DOHH2 (cell line): Measurements from ENCODE around the gene CLCN3.

Source experiments
- H3F3A ChIP-seq: fragments of 200-600 bp; sonication (generic), shearing (Covaris generic); 2 replicates; pipeline ENCODE4 v1.6.0; 2016; ENCODE audit warnings: antibody characterized with exemption, mild to moderate bottlenecking; ENCODE audit not compliant: control insufficient read depth, insufficient read depth
- H3K27ac ChIP-seq: fragments of 200-600 bp; sonication (generic); 2 replicates; pipeline ENCODE4 v1.5.1; 2014; ENCODE audit warnings: low read depth, mild to moderate bottlenecking, low read length, moderate library complexity
- H3K27me3 ChIP-seq: fragments of 200-600 bp; sonication (generic); 2 replicates; pipeline ENCODE4 v1.6.1; 2014; ENCODE audit warnings: mild to moderate bottlenecking, low read length, mixed read lengths; ENCODE audit not compliant: control insufficient read depth
- H3K36me3 ChIP-seq: fragments of 200-600 bp; sonication (generic); 2 replicates; pipeline ENCODE4 v1.6.1; 2014; ENCODE audit warnings: mild to moderate bottlenecking, low read length, moderate library complexity, mixed read lengths; ENCODE audit not compliant: control insufficient read depth
- H3K4me1 ChIP-seq: fragments of 200-600 bp; sonication (generic); 2 replicates; pipeline ENCODE4 v1.6.1; 2014; ENCODE audit warnings: mild to moderate bottlenecking, low read length, mixed read lengths; ENCODE audit not compliant: control insufficient read depth
- H3K4me2 ChIP-seq: fragments of 200-600 bp; sonication (generic); 2 replicates; pipeline ENCODE4 v1.6.0; 2014; ENCODE audit warnings: mild to moderate bottlenecking, low read length, moderate library complexity
- H3K4me3 ChIP-seq: fragments of 200-600 bp; sonication (generic); 2 replicates; pipeline ENCODE4 v1.5.1; 2014; ENCODE audit warnings: mild to moderate bottlenecking, low read length, mixed read lengths
- H3K79me2 ChIP-seq: fragments of 200-600 bp; sonication (generic); 2 replicates; pipeline ENCODE4 v1.6.1; 2014; ENCODE audit warnings: mild to moderate bottlenecking, low read length, mixed read lengths; ENCODE audit not compliant: control insufficient read depth
- H3K9me2 ChIP-seq: fragments of 200-600 bp; sonication (generic); replicated peaks from 2 replicates; pipeline ENCODE4 v1.6.1; 2014; ENCODE audit warnings: mild to moderate bottlenecking, low read length, mixed read lengths; ENCODE audit not compliant: control insufficient read depth
- H3K9me3 ChIP-seq: fragments of 200-600 bp; sonication (generic); 2 replicates; pipeline ENCODE4 v1.6.1; 2014; ENCODE audit warnings: antibody characterized with exemption, low read length, mixed read lengths; ENCODE audit not compliant: control insufficient read depth, insufficient read depth
- H4K20me1 ChIP-seq: fragments of 200-600 bp; sonication (generic); 2 replicates; pipeline ENCODE4 v1.6.0; 2014; ENCODE audit warnings: low read depth, mild to moderate bottlenecking, antibody characterized with exemption, low read length, moderate library complexity; ENCODE audit not compliant: control insufficient read depth, insufficient read depth
- EZH2phosphoT487 ChIP-seq: fragments of 200-600 bp; sonication (generic); IDR thresholded peaks from 2 replicates; pipeline ENCODE4 v1.6.1; 2017; ENCODE audit warnings: borderline replicate concordance, mild to moderate bottlenecking, antibody characterized with exemption, low read length, moderate library complexity, mixed read lengths
- TF ChIP-seq, protein P1 (sequence below): fragments of 200-600 bp; sonication (generic); IDR thresholded peaks from one replicate; pipeline ENCODE4 v1.5.1; 2014; ENCODE audit warnings: antibody characterized with exemption, mild to moderate bottlenecking, low read depth, low read length; ENCODE audit not compliant: poor library complexity, severe bottlenecking

CLCN3 gene

DNA sequence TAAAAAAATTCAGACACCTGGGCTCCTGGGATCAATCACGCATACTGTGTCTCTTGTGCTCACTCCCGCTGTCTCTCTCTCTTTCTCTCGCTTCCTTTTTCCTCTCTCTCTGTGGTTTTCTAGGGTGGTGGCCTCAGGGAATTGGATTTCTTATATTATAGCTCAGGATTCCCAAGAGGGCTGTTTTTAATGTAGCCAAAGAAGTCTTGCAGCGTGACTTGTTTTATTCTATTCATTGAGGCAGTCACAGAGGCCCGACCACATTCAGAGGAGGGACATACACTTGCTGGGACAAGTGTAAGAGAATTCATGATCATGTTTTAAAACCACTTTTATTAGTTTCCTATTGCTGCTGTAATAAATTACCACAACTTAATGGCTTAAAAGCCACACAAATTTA lies 78.0 kb downstream of the CLCN3 start:
- Histone ChIP-seq H4K20me1 (no peaks in the 10 kb centered on the region), H3K27me3 (no peaks in the 10 kb centered on the region), H3K4me1 (no peaks in the 10 kb centered on the region), H3K27ac (no peak overlapping the region), H3K4me2 (no peak overlapping the region), H3K36me3 (peaks cover 36% of the 10 kb centered on the region), H3F3A (no peaks in the 10 kb centered on the region), H3K4me3 (no peak overlapping the region), H3K9me2 (no peaks in the 10 kb centered on the region), H3K79me2 (no peaks in the 10 kb centered on the region), H3K9me3 (no peaks in the 10 kb centered on the region)
- TF ChIP-seq, protein P1, sequence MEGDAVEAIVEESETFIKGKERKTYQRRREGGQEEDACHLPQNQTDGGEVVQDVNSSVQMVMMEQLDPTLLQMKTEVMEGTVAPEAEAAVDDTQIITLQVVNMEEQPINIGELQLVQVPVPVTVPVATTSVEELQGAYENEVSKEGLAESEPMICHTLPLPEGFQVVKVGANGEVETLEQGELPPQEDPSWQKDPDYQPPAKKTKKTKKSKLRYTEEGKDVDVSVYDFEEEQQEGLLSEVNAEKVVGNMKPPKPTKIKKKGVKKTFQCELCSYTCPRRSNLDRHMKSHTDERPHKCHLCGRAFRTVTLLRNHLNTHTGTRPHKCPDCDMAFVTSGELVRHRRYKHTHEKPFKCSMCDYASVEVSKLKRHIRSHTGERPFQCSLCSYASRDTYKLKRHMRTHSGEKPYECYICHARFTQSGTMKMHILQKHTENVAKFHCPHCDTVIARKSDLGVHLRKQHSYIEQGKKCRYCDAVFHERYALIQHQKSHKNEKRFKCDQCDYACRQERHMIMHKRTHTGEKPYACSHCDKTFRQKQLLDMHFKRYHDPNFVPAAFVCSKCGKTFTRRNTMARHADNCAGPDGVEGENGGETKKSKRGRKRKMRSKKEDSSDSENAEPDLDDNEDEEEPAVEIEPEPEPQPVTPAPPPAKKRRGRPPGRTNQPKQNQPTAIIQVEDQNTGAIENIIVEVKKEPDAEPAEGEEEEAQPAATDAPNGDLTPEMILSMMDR = no peak
- TF ChIP-seq EZH2phosphoT487 = no peak

DNA sequence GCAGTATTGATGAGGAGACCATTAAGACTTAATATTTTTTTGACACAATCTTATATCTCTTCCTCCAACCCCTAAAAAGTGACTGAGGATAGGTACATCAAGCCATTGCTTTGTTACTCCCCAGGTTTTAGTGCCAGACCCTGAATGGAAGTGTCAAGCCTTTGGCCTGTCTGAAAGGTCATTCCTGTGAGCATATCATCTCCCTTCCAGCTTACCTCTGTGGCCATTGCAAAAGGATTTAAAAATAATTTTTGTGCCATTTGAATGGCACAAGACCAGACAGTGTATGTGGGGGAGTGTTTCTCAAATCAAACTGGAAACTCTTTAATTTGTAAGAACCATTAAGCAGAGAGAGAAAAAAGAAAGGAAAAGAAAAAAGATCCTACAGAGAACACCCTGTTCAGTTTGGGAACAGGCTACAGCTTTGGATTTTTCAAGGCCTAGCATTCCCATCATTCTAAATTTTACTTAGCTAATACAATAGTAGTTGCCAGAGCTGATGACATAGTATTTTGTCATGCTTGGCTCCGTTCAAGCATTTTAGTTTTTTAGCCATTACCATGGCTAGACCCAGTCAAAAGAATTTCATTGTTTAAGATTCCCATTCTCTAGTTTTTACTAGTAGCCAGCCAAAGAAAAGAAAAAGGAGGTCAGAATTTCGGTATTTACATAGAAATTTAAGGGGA lies 87.7 kb downstream of the CLCN3 start:
- H3K27me3 ChIP-seq = no peaks in the 10 kb centered on the region

DNA sequence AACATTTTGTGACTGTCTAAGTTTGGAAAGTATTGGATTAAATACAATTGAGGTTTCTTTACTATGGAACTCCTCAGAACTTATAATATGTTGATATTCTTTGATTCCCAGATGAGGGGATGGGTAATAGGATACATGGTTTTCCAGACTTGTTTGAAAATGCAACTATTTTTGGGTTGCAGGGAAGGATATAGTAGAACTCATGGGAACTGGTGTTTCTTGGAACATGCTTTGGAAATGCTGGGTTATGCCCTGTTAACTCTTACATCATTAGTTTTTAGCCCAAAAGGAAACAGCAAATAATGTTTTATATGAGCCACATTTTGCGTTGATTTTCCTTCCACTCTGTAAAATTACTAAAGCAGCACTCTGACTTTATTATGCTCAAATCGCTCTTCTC lies 95.4 kb downstream of the CLCN3 start:
- no peaks in the 10 kb centered on the region for H3K27me3 ChIP-seq
- no peaks in the 10 kb centered on the region for H4K20me1 ChIP-seq
- H3K36me3 ChIP-seq = peaks cover 50% of the 10 kb centered on the region
- no peak overlapping the region for H3K4me3 ChIP-seq
- H3K4me2 ChIP-seq = no peak overlapping the region
- no peak overlapping the region for H3K27ac ChIP-seq
- no peaks in the 10 kb centered on the region for H3F3A ChIP-seq
- no peaks in the 10 kb centered on the region for H3K4me1 ChIP-seq
- no peaks in the 10 kb centered on the region for H3K79me2 ChIP-seq
- TF ChIP-seq, protein P1 = no peak
- no peak for TF ChIP-seq EZH2phosphoT487
- no peaks in the 10 kb centered on the region for H3K9me3 ChIP-seq
- no peaks in the 10 kb centered on the region for H3K9me2 ChIP-seq

More for the DNA sequence above, 87.7 kb downstream of the CLCN3 start:
- no peaks in the 10 kb centered on the region for H3K79me2 ChIP-seq
- no peaks in the 10 kb centered on the region for H3K4me1 ChIP-seq
- no peak for TF ChIP-seq EZH2phosphoT487
- TF ChIP-seq, protein P1 = no peak
- H3K4me2 ChIP-seq = no peak overlapping the region
- H3K27ac ChIP-seq = no peak overlapping the region
- peaks cover 22% of the 10 kb centered on the region for H3K36me3 ChIP-seq
- H4K20me1 ChIP-seq = no peaks in the 10 kb centered on the region
- no peak overlapping the region for H3K4me3 ChIP-seq
- H3K9me3 ChIP-seq = no peaks in the 10 kb centered on the region
- H3K9me2 ChIP-seq = no peaks in the 10 kb centered on the region
- no peaks in the 10 kb centered on the region for H3F3A ChIP-seq
